Tibial nerve (tissue), 4 donors: ENCODE results near the gene GRM7. TPM values are rescaled to one million over a fixed set of nuclear protein-coding genes. Genes with fewer than 3 reads are reported as not detected.

Experiments
- DNase-seq, 2 donors: peaks; one replicate each; pipeline ENCODE4 v3.0.0-alpha.2; 2019; ENCODE audit warnings: low spot score in 2 of 2
- H3K27ac ChIP-seq, 4 donors: fragments of 200-600 bp; sonication (generic) in 3 of 4; one replicate each; pipeline ENCODE4 v1.5.1; 2017 to 2019; ENCODE audit warnings: mild to moderate bottlenecking in 1 of 4
- H3K27me3 ChIP-seq, 2 donors: fragments of 200-600 bp; sonication (generic) in 1 of 2; one replicate each; pipeline versions ENCODE4 v1.5.1 to v1.6.0; 2017 to 2019
- H3K36me3 ChIP-seq, 3 donors: fragments of 200-600 bp; sonication (generic); one replicate each; pipeline ENCODE4 v1.5.1; 2018 to 2019
- H3K4me1 ChIP-seq, 4 donors: fragments of 200-600 bp; sonication (generic) in 3 of 4; one replicate each; pipeline ENCODE4 v1.5.1; 2017 to 2019
- H3K4me3 ChIP-seq, 4 donors: fragments of 200-600 bp; sonication (generic) in 3 of 4; one replicate each; pipeline ENCODE4 v1.5.1; 2017 to 2019; ENCODE audit warnings: mild to moderate bottlenecking in 1 of 4, moderate library complexity in 1 of 4
- H3K9me3 ChIP-seq, 4 donors: fragments of 200-600 bp; sonication (generic) in 3 of 4; one replicate each; pipeline ENCODE4 v1.5.1; 2017 to 2019
- CTCF ChIP-seq, 5 experiments: fragments of 200-600 bp in 3 of 5; fragments of 450-650 bp in 2 of 5; sonication (generic) in 3 of 5; IDR thresholded peaks; one replicate each; pipeline ENCODE4 v1.5.1; 2016 to 2019; ENCODE audit warnings: antibody characterized with exemption in 5 of 5, mild to moderate bottlenecking in 3 of 5, moderate library complexity in 2 of 5
- EP300 ChIP-seq, 2 donors: sonication (generic); formaldehyde crosslinking; IDR thresholded peaks; one replicate each; pipeline ENCODE4 v1.6.1; 2017; ENCODE audit warnings: antibody characterized with exemption in 2 of 2, mild to moderate bottlenecking in 1 of 2
- POLR2A ChIP-seq, 2 donors: fragments of 450-650 bp; IDR thresholded peaks; one replicate each; pipeline ENCODE4 v1.6.1; 2017; ENCODE audit warnings: antibody characterized with exemption in 2 of 2, mild to moderate bottlenecking in 2 of 2, moderate library complexity in 2 of 2
- WGBS, 2 donors: methylation state at CpG; one replicate each; pipeline ENCODE4 v1.1.5; 2018; 5-methylcytosine and 5-hydroxymethylcytosine counted together
- total RNA-seq, 4 donors: library from RNA; depleted of rRNA; stranded (reverse); fragments of >200 nt; gene quantifications; one replicate each; pipeline ENCODE4 v1.1.0, GENCODE V29; 2016

GRM7 gene
- total RNA-seq, 4 donors from 2014 or later: 0.22 to 0.84 TPM; not detected in 2

DNA sequence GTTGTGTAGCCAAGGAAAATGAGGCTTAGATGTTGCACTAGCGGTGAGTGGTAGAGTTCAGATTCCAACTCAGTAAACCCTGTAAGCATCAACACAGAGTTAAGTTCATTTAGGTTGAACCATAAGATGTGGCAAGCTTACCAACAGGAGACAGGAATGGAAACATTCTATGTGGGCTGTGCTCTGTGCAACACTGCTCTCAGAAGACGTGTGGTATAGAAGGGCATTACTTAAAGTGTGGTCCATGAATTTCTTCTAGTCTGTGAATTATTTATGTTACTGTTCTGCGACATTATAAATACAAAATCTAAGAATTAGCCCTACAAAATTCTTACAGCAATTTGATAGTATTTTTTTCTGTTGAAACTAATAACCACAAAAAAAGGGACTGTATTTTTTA, 213.3 kb downstream of the GRM7 start:
- no peak overlapping the region for H3K27ac ChIP-seq
- H3K9me3 ChIP-seq: no peaks in the 10 kb centered on the region
- H3K27me3 ChIP-seq: no peaks in the 10 kb centered on the region
- H3K36me3 ChIP-seq: no peaks in the 10 kb centered on the region
- no peaks in the 10 kb centered on the region for H3K4me1 ChIP-seq
- H3K4me3 ChIP-seq: no peak overlapping the region
- no peak for DNase-seq
- 74 to 82% methylated on average over 3 of the region's 3 CpGs for WGBS, 2 donors
- TF ChIP-seq POLR2A (IDR thresholded peaks at IDR 0.05): no peak

- no peak for TF ChIP-seq POLR2A (IDR thresholded peaks at IDR 0.05)
- TF ChIP-seq CTCF (IDR thresholded peaks at IDR 0.05): no peak
- TF ChIP-seq EP300 (IDR thresholded peaks at IDR 0.05): no peak
- 32 to 48% methylated on average over 1 of the region's 1 CpG for WGBS, 2 donors
- Histone ChIP-seq H3K9me3 (no peaks in the 10 kb centered on the region), H3K27me3 (no peaks in the 10 kb centered on the region), H3K36me3 (no peaks in the 10 kb centered on the region), H3K4me1 (no peaks in the 10 kb centered on the region), H3K4me3 (no peak overlapping the region), H3K27ac (no peak overlapping the region)
- DNase-seq: no peak
These were observed 214.2 kb downstream of the GRM7 start for GRCh38 chr3:7075117-7075516.

- H3K27ac ChIP-seq: no peak overlapping the region
- no peaks in the 10 kb centered on the region for H3K27me3 ChIP-seq
- TF ChIP-seq POLR2A (IDR thresholded peaks at IDR 0.05): no peak
- TF ChIP-seq CTCF (IDR thresholded peaks at IDR 0.05): no peak
- TF ChIP-seq EP300 (IDR thresholded peaks at IDR 0.05): no peak
- no peaks in the 10 kb centered on the region for H3K9me3 ChIP-seq
- H3K4me3 ChIP-seq: no peak overlapping the region
- H3K36me3 ChIP-seq: no peaks in the 10 kb centered on the region
- no peaks in the 10 kb centered on the region for H3K4me1 ChIP-seq
- 56 to 62% methylated on average over 1 of the region's 1 CpG for WGBS, 2 donors
- DNase-seq: no peak
These were observed 215.0 kb downstream of the GRM7 start for GRCh38 chr3:7075901-7076300.

GRCh38 chr3:7082244-7082643, 221.3 kb downstream of the GRM7 start:
- WGBS, 2 donors: 90 to 94% methylated on average over 3 of the region's 3 CpGs
- H3K27me3 ChIP-seq: no peaks in the 10 kb centered on the region
- no peaks in the 10 kb centered on the region for H3K9me3 ChIP-seq
- TF ChIP-seq CTCF (IDR thresholded peaks at IDR 0.05): no peak
- no peak for TF ChIP-seq EP300 (IDR thresholded peaks at IDR 0.05)
- no peak for TF ChIP-seq POLR2A (IDR thresholded peaks at IDR 0.05)
- H3K4me1 ChIP-seq: peaks cover 0 to 9% (median 0%) of the 10 kb centered on the region in 4 donors
- no peaks in the 10 kb centered on the region for H3K36me3 ChIP-seq
- H3K27ac ChIP-seq: no peak overlapping the region
- no peak overlapping the region for H3K4me3 ChIP-seq
- no peak for DNase-seq

- TF ChIP-seq POLR2A (IDR thresholded peaks at IDR 0.05): no peak
- no peak for TF ChIP-seq EP300 (IDR thresholded peaks at IDR 0.05)
- no peak for TF ChIP-seq CTCF (IDR thresholded peaks at IDR 0.05)
- no peak for DNase-seq
- Histone ChIP-seq H3K27ac (no peak overlapping the region), H3K9me3 (no peaks in the 10 kb centered on the region), H3K27me3 (no peaks in the 10 kb centered on the region), H3K4me3 (no peak overlapping the region), H3K4me1 (peaks cover 0 to 10% (median 0%) of the 10 kb centered on the region in 4 donors), H3K36me3 (no peaks in the 10 kb centered on the region)
- 52 to 62% methylated on average over 2 of the region's 2 CpGs for WGBS, 2 donors
These were observed 225.5 kb downstream of the GRM7 start for GRCh38 chr3:7086417-7086816.

DNA sequence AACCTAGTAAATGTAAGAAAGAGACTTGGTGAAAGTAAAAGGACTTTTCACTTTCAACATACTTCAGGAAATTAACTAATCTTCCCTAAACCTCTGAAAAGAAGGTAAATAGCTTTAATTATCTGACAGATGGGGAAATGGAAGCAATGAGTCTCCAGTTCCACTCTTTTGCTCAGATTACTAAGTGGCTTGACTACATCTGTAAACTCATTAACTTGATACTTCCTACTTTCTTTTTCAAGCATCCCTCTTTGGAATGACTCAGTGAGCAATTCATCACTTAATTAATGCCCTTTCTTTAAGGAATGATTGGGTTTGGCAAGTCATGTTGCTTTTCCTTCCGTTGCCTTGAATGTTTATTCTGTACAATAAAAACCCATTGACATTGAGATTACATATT, 234.2 kb downstream of the GRM7 start:
- Histone ChIP-seq H3K27ac (no peak overlapping the region), H3K4me3 (no peak overlapping the region), H3K36me3 (no peaks in the 10 kb centered on the region), H3K9me3 (no peaks in the 10 kb centered on the region), H3K4me1 (peaks cover 0 to 4% (median 0%) of the 10 kb centered on the region in 4 donors), H3K27me3 (no peaks in the 10 kb centered on the region)
- 34 to 47% methylated on average over 1 of the region's 1 CpG for WGBS, 2 donors
- no peak for TF ChIP-seq EP300 (IDR thresholded peaks at IDR 0.05)
- TF ChIP-seq CTCF (IDR thresholded peaks at IDR 0.05): no peak
- TF ChIP-seq POLR2A (IDR thresholded peaks at IDR 0.05): no peak
- DNase-seq: no peak
